OCI-LY3 (cell line): Measurements from ENCODE around the gene ANKRD34A.

Experiments used
- EZH2phosphoT487 ChIP-seq: fragments of 200-600 bp; shearing (Covaris generic); IDR thresholded peaks from 2 replicates; pipeline ENCODE4 v1.6.1; 2018; ENCODE audit warnings: antibody characterized with exemption, mixed run types, low read depth
- TF ChIP-seq, protein P1 (sequence below): fragments of 200-600, 300-600 bp; sonication (generic); IDR thresholded peaks from 2 replicates; pipeline ENCODE4 v1.5.1; 2014; ENCODE audit warnings: antibody characterized with exemption, low read length, low read depth

DNA sequence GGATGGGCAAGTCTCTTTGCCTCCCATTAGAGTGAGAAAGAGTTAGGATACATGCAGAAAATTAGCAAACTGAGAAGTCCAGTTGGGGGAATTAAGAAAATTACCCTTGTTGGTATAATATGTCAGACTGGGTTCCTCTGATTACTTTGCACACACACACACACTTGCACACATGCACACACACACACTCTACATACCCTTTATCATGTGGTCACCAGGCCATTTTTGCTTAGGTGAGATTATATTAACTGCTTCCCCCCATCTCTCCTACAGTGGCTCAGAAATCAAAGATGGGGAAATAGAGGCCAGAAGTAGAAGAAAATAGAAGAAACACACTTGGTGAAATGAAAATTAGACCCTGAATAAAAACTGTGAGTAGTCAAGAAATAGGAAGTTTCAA lies 5.6 kb downstream of the ANKRD34A start:
- TF ChIP-seq, protein P1, sequence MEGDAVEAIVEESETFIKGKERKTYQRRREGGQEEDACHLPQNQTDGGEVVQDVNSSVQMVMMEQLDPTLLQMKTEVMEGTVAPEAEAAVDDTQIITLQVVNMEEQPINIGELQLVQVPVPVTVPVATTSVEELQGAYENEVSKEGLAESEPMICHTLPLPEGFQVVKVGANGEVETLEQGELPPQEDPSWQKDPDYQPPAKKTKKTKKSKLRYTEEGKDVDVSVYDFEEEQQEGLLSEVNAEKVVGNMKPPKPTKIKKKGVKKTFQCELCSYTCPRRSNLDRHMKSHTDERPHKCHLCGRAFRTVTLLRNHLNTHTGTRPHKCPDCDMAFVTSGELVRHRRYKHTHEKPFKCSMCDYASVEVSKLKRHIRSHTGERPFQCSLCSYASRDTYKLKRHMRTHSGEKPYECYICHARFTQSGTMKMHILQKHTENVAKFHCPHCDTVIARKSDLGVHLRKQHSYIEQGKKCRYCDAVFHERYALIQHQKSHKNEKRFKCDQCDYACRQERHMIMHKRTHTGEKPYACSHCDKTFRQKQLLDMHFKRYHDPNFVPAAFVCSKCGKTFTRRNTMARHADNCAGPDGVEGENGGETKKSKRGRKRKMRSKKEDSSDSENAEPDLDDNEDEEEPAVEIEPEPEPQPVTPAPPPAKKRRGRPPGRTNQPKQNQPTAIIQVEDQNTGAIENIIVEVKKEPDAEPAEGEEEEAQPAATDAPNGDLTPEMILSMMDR, result no peak
- no peak for TF ChIP-seq EZH2phosphoT487
